Measurements from ENCODE around the gene RHCG.

Gene RHCG

GRCh38 chr15:89502867-89503595 is 6.6 kb upstream of the RHCG start:
- no peak for DNase-seq

- DNase-seq: no peak
Observed at GRCh38 chr15:89501646-89502045, 5.3 kb upstream of the RHCG start.

GRCh38 chr15:89500397-89501270 is 4.3 kb upstream of the RHCG start:
- no peak for DNase-seq

GRCh38 chr15:89499156-89499555 is 2.8 kb upstream of the RHCG start:
- no peak for DNase-seq

GRCh38 chr15:89498574-89498906 is 2.2 kb upstream of the RHCG start:
- DNase-seq: no peak

- DNase-seq: no peak
Observed at GRCh38 chr15:89497231-89497630, 848 bp upstream of the RHCG start.

- no peak for DNase-seq
Observed at GRCh38 chr15:89495638-89496145, 691 bp downstream of the RHCG start.

- DNase-seq: no peak
Observed at GRCh38 chr15:89494941-89495637, 1.3 kb downstream of the RHCG start.

GRCh38 chr15:89494031-89494430 is 2.4 kb downstream of the RHCG start:
- no peak for DNase-seq

GRCh38 chr15:89492934-89493631 is 3.3 kb downstream of the RHCG start:
- DNase-seq: no peak

- no peak for DNase-seq
Observed at GRCh38 chr15:89492111-89492641, 4.2 kb downstream of the RHCG start.

- DNase-seq: no peak
Observed at GRCh38 chr15:89490814-89491315, 5.5 kb downstream of the RHCG start.

GRCh38 chr15:89490081-89490813 is 6.1 kb downstream of the RHCG start:
- no peak for DNase-seq

GRCh38 chr15:89489376-89489775 is 7.0 kb downstream of the RHCG start:
- no peak for DNase-seq

GRCh38 chr15:89487791-89488190 is 8.6 kb downstream of the RHCG start:
- no peak for DNase-seq

- DNase-seq: no peak
Observed at GRCh38 chr15:89486726-89487050, 9.7 kb downstream of the RHCG start.

GRCh38 chr15:89483079-89483478 is 13.3 kb downstream of the RHCG start:
- no peak for DNase-seq

GRCh38 chr15:89482139-89482538 is 14.2 kb downstream of the RHCG start:
- DNase-seq: no peak

GRCh38 chr15:89480505-89480904 is 15.9 kb downstream of the RHCG start:
- DNase-seq: no peak

- DNase-seq: no peak
Observed at GRCh38 chr15:89479173-89479572, 17.2 kb downstream of the RHCG start.

GRCh38 chr15:89477411-89478242 is 18.8 kb downstream of the RHCG start:
- no peak for DNase-seq

Data from T-helper 9 cell (primary cell).